OCI-LY3 (cell line): ENCODE data around the gene CMSS1.

Experiments
- EZH2phosphoT487 ChIP-seq: fragments of 200-600 bp; shearing (Covaris generic); IDR thresholded peaks from 2 replicates; pipeline ENCODE4 v1.6.1; 2018; ENCODE audit warnings: antibody characterized with exemption, mixed run types, low read depth
- TF ChIP-seq, protein P1 (sequence below): fragments of 200-600, 300-600 bp; sonication (generic); IDR thresholded peaks from 2 replicates; pipeline ENCODE4 v1.5.1; 2014; ENCODE audit warnings: antibody characterized with exemption, low read length, low read depth

DNA sequence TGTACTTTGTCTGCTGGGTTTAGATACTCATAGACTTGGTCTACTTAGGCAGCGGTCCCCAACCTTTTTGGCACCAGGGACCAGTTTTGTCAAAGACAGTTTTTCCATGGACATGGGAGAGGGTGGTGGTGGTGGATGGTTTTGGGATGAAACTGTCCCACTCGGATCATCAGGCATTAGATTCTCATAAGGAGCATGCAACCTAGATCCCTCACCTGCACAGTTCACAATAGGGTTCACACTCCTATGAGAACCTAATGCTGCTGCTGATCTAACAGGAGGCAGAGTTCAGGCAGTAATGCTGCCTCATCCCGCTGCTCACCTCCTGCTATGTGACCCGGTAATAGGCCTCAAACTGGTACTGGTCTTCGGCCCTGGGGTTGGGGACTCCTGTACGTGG lies 45.3 kb downstream of the CMSS1 start:
- TF ChIP-seq, protein P1, sequence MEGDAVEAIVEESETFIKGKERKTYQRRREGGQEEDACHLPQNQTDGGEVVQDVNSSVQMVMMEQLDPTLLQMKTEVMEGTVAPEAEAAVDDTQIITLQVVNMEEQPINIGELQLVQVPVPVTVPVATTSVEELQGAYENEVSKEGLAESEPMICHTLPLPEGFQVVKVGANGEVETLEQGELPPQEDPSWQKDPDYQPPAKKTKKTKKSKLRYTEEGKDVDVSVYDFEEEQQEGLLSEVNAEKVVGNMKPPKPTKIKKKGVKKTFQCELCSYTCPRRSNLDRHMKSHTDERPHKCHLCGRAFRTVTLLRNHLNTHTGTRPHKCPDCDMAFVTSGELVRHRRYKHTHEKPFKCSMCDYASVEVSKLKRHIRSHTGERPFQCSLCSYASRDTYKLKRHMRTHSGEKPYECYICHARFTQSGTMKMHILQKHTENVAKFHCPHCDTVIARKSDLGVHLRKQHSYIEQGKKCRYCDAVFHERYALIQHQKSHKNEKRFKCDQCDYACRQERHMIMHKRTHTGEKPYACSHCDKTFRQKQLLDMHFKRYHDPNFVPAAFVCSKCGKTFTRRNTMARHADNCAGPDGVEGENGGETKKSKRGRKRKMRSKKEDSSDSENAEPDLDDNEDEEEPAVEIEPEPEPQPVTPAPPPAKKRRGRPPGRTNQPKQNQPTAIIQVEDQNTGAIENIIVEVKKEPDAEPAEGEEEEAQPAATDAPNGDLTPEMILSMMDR: no peak
- TF ChIP-seq EZH2phosphoT487: no peak
